Measurements from ENCODE around the gene ODAM. TPM values are rescaled to one million over a fixed set of nuclear protein-coding genes. Genes with fewer than 3 reads are reported as not detected.

Gene ODAM
- total and polyA plus RNA-seq, 7 donors = not detected

- intact Hi-C loops (cut with DNase I) = no loop called here
- H3K27ac ChIP-seq = no peak overlapping the region
- H3K36me3 ChIP-seq (ENCODE audit: insufficient read depth in 1 of 2, low read depth in 1 of 2) = no peaks in the 10 kb centered on the region
- ATAC-seq (no peak), DNase-seq (no peak)
- no peak overlapping the region for H3K4me3 ChIP-seq
- WGBS, 3 donors = 24 to 57% (median 32%) methylated on average over 3 of the region's 3 CpGs
- no peaks in the 10 kb centered on the region for H3K4me1 ChIP-seq
- no peak for TF ChIP-seq CTCF (IDR thresholded peaks at IDR 0.05)
- H3K9me3 ChIP-seq = no peaks in the 10 kb centered on the region
- no peaks in the 10 kb centered on the region for H3K27me3 ChIP-seq (ENCODE audit: insufficient read depth in 3 of 3, low read length in 2 of 3)
These were observed 55.9 kb downstream of the ODAM start for GRCh38 chr4:70251250-70251944.

- no peaks in the 10 kb centered on the region for H3K4me1 ChIP-seq
- no peaks in the 10 kb centered on the region for H3K36me3 ChIP-seq (ENCODE audit: insufficient read depth in 1 of 2, low read depth in 1 of 2)
- intact Hi-C loops (cut with DNase I) = no loop called here
- DNase-seq = no peak
- WGBS, 3 donors = 67 to 72% (median 71%) methylated on average over 1 of the region's 1 CpG
- H3K27me3 ChIP-seq (ENCODE audit: insufficient read depth in 3 of 3, low read length in 2 of 3) = no peaks in the 10 kb centered on the region
- TF ChIP-seq CTCF (IDR thresholded peaks at IDR 0.05) = no peak
- no peaks in the 10 kb centered on the region for H3K9me3 ChIP-seq
- no peak overlapping the region for H3K4me3 ChIP-seq
- no peak overlapping the region for H3K27ac ChIP-seq
- no peak for ATAC-seq
These were observed 56.4 kb downstream of the ODAM start for GRCh38 chr4:70251945-70252277.

Other genes starting within 250 kb of the ODAM start
- gene CSN2, start 230.0 kb upstream of the ODAM start, total RNA-seq = not detected
- not detected for gene CSN2, start 230.0 kb upstream of the ODAM start, polyA plus RNA-seq
- not detected for gene STATH, start 199.8 kb upstream of the ODAM start, total RNA-seq
- gene STATH, start 199.8 kb upstream of the ODAM start, polyA plus RNA-seq = under 1 TPM in 1 of 3 donors, not detected in 2; 0.13 TPM
- not detected for gene HTN3, start 167.3 kb upstream of the ODAM start, total RNA-seq
- not detected for gene HTN3, start 167.3 kb upstream of the ODAM start, polyA plus RNA-seq
- gene HTN1, start 145.3 kb upstream of the ODAM start, total RNA-seq = not detected
- gene HTN1, start 145.3 kb upstream of the ODAM start, polyA plus RNA-seq = not detected
- gene PRR27, start 41.5 kb upstream of the ODAM start, total RNA-seq = not detected
- gene PRR27, start 41.5 kb upstream of the ODAM start, polyA plus RNA-seq = not detected
- gene FDCSP, start 30.4 kb downstream of the ODAM start, total RNA-seq = not detected
- gene FDCSP, start 30.4 kb downstream of the ODAM start, polyA plus RNA-seq = not detected
- gene CSN3, start 46.9 kb downstream of the ODAM start, total RNA-seq = not detected
- not detected for gene CSN3, start 46.9 kb downstream of the ODAM start, polyA plus RNA-seq
- gene CABS1, start 139.3 kb downstream of the ODAM start, total RNA-seq = not detected
- gene CABS1, start 139.3 kb downstream of the ODAM start, polyA plus RNA-seq = not detected
- not detected for gene SMR3A, start 165.0 kb downstream of the ODAM start, total RNA-seq
- not detected for gene SMR3A, start 165.0 kb downstream of the ODAM start, polyA plus RNA-seq
- not detected for gene SMR3B, start 187.4 kb downstream of the ODAM start, total RNA-seq
- not detected for gene SMR3B, start 187.4 kb downstream of the ODAM start, polyA plus RNA-seq
- not detected for gene OPRPN, start 202.2 kb downstream of the ODAM start, total RNA-seq
- gene OPRPN, start 202.2 kb downstream of the ODAM start, polyA plus RNA-seq = not detected